Naive B cell (primary cell): Measurements from ENCODE around the gene HID1. TPM values are rescaled to one million over a fixed set of nuclear protein-coding genes. Genes with fewer than 3 reads are reported as not detected.
A peak's percentile ranks its signal among the peaks of the same experiment; 100 is the strongest.

Experiments used
- ATAC-seq, 2 donors: fragments of 150-1000 bp; cut with Tn5 transposase; 2 replicates each; pipeline ENCODE4 v1.10.0; 2021; ENCODE audit warnings: low read depth in 2 of 2, mild to moderate bottlenecking in 2 of 2, moderate library complexity in 2 of 2
- DNase-seq: peaks from one replicate; pipeline ENCODE4 v3.0.0; 2022
- H3K27ac Mint-ChIP-seq, 6 donors: one replicate each; pipeline ENCODE4 v1.8.0; 2020 to 2022; ENCODE audit warnings: mild to moderate bottlenecking in 6 of 6, mixed read lengths in 6 of 6, moderate library complexity in 5 of 6, inconsistent platforms in 2 of 6
- H3K27me3 Mint-ChIP-seq, 3 donors: one replicate each; pipeline ENCODE4 v1.8.0; 2021 to 2022; ENCODE audit warnings: mixed read lengths in 3 of 3, mild to moderate bottlenecking in 1 of 3
- H3K36me3 Mint-ChIP-seq, 2 donors: one replicate each; pipeline ENCODE4 v1.8.0; 2020 to 2022; ENCODE audit warnings: mixed read lengths in 2 of 2, inconsistent platforms in 1 of 2, mild to moderate bottlenecking in 1 of 2
- H3K4me1 Mint-ChIP-seq, 3 donors: one replicate each; pipeline ENCODE4 v1.8.0; 2020 to 2022; ENCODE audit warnings: mixed read lengths in 3 of 3, inconsistent platforms in 1 of 3, mild to moderate bottlenecking in 1 of 3, moderate library complexity in 1 of 3
- H3K4me3 Mint-ChIP-seq, 8 donors: one replicate each; pipeline ENCODE4 v1.8.0; 2020 to 2022; ENCODE audit warnings: mild to moderate bottlenecking in 8 of 8, mixed read lengths in 8 of 8, moderate library complexity in 8 of 8, inconsistent platforms in 2 of 8
- H3K9me3 Mint-ChIP-seq, 7 donors: one replicate each; pipeline ENCODE4 v1.8.0; 2020 to 2022; ENCODE audit warnings: mixed read lengths in 7 of 7, mild to moderate bottlenecking in 5 of 7, inconsistent platforms in 2 of 7, moderate library complexity in 1 of 7
- polyA plus RNA-seq, 6 donors: library from polyadenylated mRNA; unstranded; fragments of 300-500 nt; fragmentation: Illumina TruSeq; gene quantifications; one replicate each; pipeline ENCODE4 v1.2.3, GENCODE V29; 2021; ENCODE audit warnings: low read depth in 6 of 6

Gene HID1
- polyA plus RNA-seq, 6 donors from 2014 or later, result 0.08 to 0.23 TPM; not detected in 4

- Mint-ChIP-seq H3K36me3 (no peaks in the 10 kb centered on the region), H3K27me3 (peaks cover 0 to 50% (median 26%) of the 10 kb centered on the region in 3 donors)
- no peak for ATAC-seq
Observed at GRCh38 chr17:74959826-74960515, 12.6 kb downstream of the HID1 start.

GRCh38 chr17:74957935-74958740, 14.4 kb downstream of the HID1 start:
- Mint-ChIP-seq H3K4me1 (peaks cover 3 to 8% (median 5%) of the 10 kb centered on the region in 3 donors), H3K27me3 (peaks cover 0 to 53% (median 24%) of the 10 kb centered on the region in 3 donors), H3K27ac (no peak overlapping the region), H3K9me3 (no peaks in the 10 kb centered on the region), H3K36me3 (no peaks in the 10 kb centered on the region), H3K4me3 (no peak overlapping the region)
- ATAC-seq (peak; percentile 40 to 54), DNase-seq (peak; percentile 71)

More at GRCh38 chr17:74959826-74960515, 12.6 kb downstream of the HID1 start:
- Mint-ChIP-seq H3K27ac (peak overlapping the region in 1 of 6 donors; percentile 72), H3K9me3 (no peaks in the 10 kb centered on the region), H3K4me1 (peaks cover 3 to 8% (median 5%) of the 10 kb centered on the region in 3 donors), H3K4me3 (peak overlapping the region in 1 of 8 donors; percentile 22)
- no peak for DNase-seq

GRCh38 chr17:74956093-74956492, 16.5 kb downstream of the HID1 start:
- H3K4me1 Mint-ChIP-seq, result peaks cover 0 to 3% (median 0%) of the 10 kb centered on the region in 3 donors
- DNase-seq, result no peak

GRCh38 chr17:74954665-74955421, 17.7 kb downstream of the HID1 start:
- Mint-ChIP-seq H3K4me1 (peaks cover 0 to 3% (median 0%) of the 10 kb centered on the region in 3 donors), H3K4me3 (no peak overlapping the region)

More at GRCh38 chr17:74956093-74956492, 16.5 kb downstream of the HID1 start:
- Mint-ChIP-seq H3K27me3 (peaks cover 0 to 59% (median 31%) of the 10 kb centered on the region in 3 donors), H3K4me3 (no peak overlapping the region), H3K27ac (no peak overlapping the region), H3K36me3 (no peaks in the 10 kb centered on the region), H3K9me3 (no peaks in the 10 kb centered on the region)
- ATAC-seq, result no peak

GRCh38 chr17:74954115-74954514, 18.4 kb downstream of the HID1 start:
- Mint-ChIP-seq H3K36me3 (no peaks in the 10 kb centered on the region), H3K4me1 (peaks cover 0 to under 1% (median 0%) of the 10 kb centered on the region in 3 donors), H3K9me3 (no peaks in the 10 kb centered on the region), H3K27me3 (peaks cover 0 to 52% (median 17%) of the 10 kb centered on the region in 3 donors), H3K4me3 (no peak overlapping the region), H3K27ac (no peak overlapping the region)
- ATAC-seq (no peak), DNase-seq (no peak)

More at GRCh38 chr17:74954665-74955421, 17.7 kb downstream of the HID1 start:
- H3K27ac Mint-ChIP-seq, result no peak overlapping the region
- ATAC-seq (no peak), DNase-seq (no peak)
- H3K9me3 Mint-ChIP-seq, result no peaks in the 10 kb centered on the region
- H3K27me3 Mint-ChIP-seq, result peaks cover 0 to 58% (median 24%) of the 10 kb centered on the region in 3 donors
- no peaks in the 10 kb centered on the region for H3K36me3 Mint-ChIP-seq

- H3K9me3 Mint-ChIP-seq, result no peaks in the 10 kb centered on the region
- H3K4me1 Mint-ChIP-seq, result no peaks in the 10 kb centered on the region
- no peak overlapping the region for H3K27ac Mint-ChIP-seq
Observed at GRCh38 chr17:74953134-74953687, 19.3 kb downstream of the HID1 start.

GRCh38 chr17:74952431-74953133, 20.0 kb downstream of the HID1 start:
- Mint-ChIP-seq H3K4me3 (no peak overlapping the region), H3K9me3 (no peaks in the 10 kb centered on the region), H3K36me3 (no peaks in the 10 kb centered on the region), H3K27ac (no peak overlapping the region), H3K4me1 (no peaks in the 10 kb centered on the region), H3K27me3 (peaks cover 4 to 51% (median 22%) of the 10 kb centered on the region in 3 donors)
- no peak for DNase-seq
- no peak for ATAC-seq

More at GRCh38 chr17:74953134-74953687, 19.3 kb downstream of the HID1 start:
- Mint-ChIP-seq H3K36me3 (no peaks in the 10 kb centered on the region), H3K4me3 (no peak overlapping the region), H3K27me3 (peaks cover 0 to 51% (median 15%) of the 10 kb centered on the region in 3 donors)
- no peak for DNase-seq
- no peak for ATAC-seq

GRCh38 chr17:74951680-74952421, 20.7 kb downstream of the HID1 start:
- Mint-ChIP-seq H3K36me3 (no peaks in the 10 kb centered on the region), H3K27me3 (peaks cover 6 to 58% (median 22%) of the 10 kb centered on the region in 3 donors), H3K4me1 (no peaks in the 10 kb centered on the region), H3K9me3 (no peaks in the 10 kb centered on the region), H3K27ac (no peak overlapping the region), H3K4me3 (no peak overlapping the region)
- ATAC-seq (no peak), DNase-seq (no peak)

GRCh38 chr17:74951065-74951464, 21.5 kb downstream of the HID1 start:
- Mint-ChIP-seq H3K27me3 (peaks cover 6 to 57% (median 22%) of the 10 kb centered on the region in 3 donors), H3K27ac (no peak overlapping the region), H3K4me1 (no peaks in the 10 kb centered on the region), H3K4me3 (no peak overlapping the region), H3K9me3 (no peaks in the 10 kb centered on the region), H3K36me3 (no peaks in the 10 kb centered on the region)
- no peak for DNase-seq
- ATAC-seq, result no peak

- no peak for ATAC-seq
- Mint-ChIP-seq H3K36me3 (no peaks in the 10 kb centered on the region), H3K4me3 (no peak overlapping the region), H3K27ac (no peak overlapping the region), H3K9me3 (no peaks in the 10 kb centered on the region), H3K4me1 (no peaks in the 10 kb centered on the region), H3K27me3 (peaks cover 6 to 58% (median 22%) of the 10 kb centered on the region in 3 donors)
- no peak for DNase-seq
Observed at GRCh38 chr17:74950207-74950606, 22.4 kb downstream of the HID1 start.

GRCh38 chr17:74949455-74950115, 23.0 kb downstream of the HID1 start:
- peaks cover 6 to 56% (median 22%) of the 10 kb centered on the region in 3 donors for H3K27me3 Mint-ChIP-seq
- H3K27ac Mint-ChIP-seq, result no peak overlapping the region
- no peak for DNase-seq
- H3K4me3 Mint-ChIP-seq, result peak overlapping the region in 1 of 8 donors; percentile 29
- no peaks in the 10 kb centered on the region for H3K9me3 Mint-ChIP-seq
- H3K36me3 Mint-ChIP-seq, result no peaks in the 10 kb centered on the region
- no peak for ATAC-seq
- H3K4me1 Mint-ChIP-seq, result no peaks in the 10 kb centered on the region
